ENCODE results near the gene AGAP2.

Gene AGAP2

DNA sequence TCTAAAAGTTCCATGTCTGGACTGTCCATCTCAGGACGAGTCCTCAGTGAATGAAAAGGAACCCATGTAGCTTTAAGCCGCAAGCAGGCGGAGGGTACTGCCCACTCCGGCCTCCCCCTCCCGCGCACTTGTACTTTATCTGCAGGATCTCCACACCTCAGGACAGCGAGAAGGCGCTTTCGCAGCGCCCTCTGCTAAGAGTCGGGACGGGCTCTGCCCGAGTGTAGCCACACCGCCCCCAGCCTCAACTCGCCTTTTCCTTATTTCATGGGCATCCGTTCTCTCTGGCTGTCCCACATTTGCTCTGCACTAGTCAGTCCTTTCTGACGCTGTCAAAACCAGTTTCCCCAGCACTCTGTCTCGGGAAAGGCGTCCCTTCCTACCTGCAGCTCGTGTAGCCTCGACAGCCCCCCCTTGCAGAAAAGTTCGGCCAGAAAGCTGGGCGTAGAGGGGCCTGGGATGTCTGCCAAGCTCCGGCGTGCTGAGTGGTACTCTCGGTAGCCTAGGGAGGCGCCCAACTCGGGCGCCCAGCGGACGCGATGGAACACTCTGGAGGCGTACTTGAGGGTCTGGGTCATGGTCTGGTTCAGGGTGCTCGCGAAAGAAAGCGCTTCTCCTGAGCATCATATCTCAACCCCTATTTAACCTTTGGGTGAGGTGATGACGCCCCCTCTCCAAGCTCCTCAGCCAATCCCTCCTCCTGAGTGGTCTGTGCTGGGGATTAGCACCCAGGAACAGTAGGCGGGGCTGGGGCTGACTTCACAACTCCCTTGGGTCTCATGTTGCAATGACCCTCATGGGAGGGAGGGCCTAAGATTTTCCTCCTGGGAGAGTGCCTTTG is 28.1 kb upstream of the AGAP2 start, which contains the start of gene CYP27B1:
TSS of gene CYP27B1 (minus strand) at position 615 of the 841 bp plus-strand sequence. CDS start at position 578, 37 bp downstream.
- FAIRE-seq, result no peak

DNA sequence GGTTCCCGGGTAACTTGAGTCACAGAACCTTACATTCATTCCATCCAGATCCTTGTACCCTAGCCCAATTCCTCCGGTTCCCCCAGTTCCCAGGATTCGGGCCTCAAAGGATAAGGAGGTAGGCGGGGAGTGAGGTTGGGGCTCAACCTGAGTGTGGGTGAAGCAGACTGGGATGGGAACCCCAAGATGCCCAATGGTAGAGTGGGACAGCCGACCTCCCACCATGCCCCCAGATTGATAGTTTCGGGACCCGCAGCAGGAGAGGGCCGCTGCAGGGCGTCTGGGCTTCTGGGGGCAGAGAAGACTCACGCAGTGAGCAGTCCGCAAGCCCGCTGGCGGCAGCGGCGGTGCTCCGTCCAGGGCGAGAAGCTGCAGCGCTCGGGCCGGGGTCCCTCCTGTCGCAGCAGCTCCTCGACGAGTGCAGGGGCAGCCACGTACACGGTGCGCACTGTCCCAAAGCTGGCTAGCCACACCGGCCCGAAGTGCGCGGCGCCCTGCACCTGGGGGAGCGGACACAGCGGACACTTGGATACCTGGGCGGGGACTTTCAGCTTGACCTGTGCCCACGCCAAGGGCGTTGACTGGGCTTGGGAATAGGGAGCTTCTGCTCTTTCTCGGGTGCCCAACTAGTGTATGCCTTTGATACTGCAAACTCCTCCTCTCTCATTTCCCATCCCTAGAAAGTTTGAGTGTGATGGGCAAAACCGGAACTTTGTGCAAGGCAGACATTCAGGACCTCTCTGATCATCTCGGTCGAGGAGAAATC is 27.3 kb upstream of the AGAP2 start:
- FAIRE-seq, result no peak

DNA sequence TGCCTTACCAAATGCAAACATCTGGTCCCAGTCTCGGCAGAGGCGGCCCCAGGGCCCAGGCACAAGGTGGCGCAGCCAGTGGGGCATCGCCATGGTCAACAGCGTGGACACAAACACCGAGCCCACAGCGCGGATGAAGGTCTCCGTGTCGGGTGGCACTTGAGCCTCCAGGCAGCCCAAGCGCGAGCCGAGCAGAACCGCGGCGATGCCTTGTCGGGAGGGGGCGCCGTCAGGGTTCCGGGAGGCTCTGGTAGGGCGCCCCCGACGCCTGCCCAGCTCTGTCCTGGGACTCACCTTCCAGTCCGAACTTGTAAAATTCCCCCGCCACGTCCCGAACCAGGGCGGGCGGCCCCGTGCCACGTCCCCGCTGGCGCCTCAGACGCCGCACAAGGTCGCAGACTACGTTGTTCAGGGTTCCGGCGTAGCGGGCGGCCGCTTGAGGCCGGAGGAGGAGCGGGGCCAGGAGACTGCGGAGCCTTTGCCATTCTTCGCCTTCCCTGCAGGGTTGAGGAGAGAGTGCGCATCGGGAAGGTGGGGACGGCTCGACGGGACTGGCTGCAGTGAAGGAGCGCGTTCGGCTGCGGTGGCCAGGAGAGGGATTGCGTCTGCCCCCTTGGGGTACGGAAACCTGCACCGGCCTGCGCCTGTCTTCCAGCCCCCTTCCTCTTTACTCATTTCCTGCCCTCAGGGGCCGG is 26.6 kb upstream of the AGAP2 start:
- FAIRE-seq, result no peak

DNA sequence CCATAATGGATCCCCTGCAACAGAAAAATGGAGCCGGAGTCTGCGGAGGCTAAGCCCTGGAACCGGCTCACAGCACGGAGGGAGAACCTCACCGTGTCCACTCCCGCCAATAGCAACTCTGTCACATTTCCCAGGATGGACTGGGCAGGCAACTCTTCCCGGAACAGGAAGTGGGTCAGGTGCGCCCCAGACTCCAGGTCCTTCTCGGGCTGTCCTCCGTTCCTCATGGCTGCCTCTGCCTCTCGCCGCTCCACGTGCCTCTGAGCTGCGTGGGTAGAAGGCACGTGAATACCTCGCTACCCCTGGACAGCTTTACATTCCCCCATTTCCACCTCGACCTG is 26.1 kb upstream of the AGAP2 start:
- FAIRE-seq, result no peak

DNA sequence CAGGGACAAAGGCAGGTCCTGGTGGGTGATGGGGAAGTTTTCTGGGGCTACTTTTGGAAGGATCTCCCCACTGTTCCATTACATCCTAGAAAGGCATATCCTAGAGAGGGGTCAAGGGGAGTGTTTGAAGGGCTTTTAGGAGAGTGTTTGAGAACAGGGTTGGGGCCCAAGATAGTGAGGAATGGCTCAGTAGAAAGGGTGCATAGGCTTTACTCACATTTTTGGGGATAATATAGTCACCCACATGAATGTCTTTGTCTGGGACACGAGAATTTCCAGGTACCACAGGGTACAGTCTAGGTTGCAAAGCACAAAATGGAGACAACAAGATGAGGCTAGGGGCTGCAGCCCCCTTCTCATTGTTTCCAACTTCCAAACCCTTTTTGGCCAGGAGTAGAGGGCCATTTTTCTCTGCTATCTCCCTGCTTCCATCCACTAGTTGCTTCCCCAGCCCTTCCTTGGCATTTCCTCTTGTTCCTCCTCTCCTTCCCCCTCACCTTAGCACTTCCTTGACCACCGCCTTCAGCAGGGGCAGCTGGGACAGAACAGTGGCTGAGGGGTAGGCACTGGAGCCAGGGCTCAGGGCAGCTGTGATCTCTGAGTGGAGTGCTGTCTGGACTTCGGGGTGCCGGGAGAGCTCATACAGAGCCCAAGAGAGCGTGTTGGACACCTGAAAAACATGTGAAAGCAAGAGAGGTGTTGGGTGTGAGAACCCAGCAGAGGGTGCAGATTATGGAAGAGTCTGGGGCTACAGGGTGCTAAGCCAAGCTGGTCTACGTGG is 25.5 kb upstream of the AGAP2 start:
- no peak for FAIRE-seq

DNA sequence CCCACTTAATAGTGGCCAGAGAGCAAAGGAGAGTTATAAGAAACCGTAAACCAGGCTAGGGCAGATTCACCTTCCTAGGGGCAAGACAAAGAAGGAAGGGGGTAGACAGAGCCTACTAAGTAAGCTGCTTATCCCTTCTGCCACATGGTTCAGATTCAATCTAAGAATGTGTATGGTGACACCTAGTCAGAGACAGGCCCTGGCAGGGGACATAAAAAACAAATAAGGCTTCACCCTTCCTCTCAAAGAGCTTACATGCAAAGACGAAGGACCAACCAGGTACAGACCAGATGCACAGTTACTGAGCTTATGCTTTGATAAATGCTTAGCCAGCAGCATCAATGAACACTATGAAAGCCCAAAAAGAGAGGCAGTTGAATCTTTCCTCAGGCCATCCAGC is 23.9 kb upstream of the AGAP2 start:
- no peak for FAIRE-seq

DNA sequence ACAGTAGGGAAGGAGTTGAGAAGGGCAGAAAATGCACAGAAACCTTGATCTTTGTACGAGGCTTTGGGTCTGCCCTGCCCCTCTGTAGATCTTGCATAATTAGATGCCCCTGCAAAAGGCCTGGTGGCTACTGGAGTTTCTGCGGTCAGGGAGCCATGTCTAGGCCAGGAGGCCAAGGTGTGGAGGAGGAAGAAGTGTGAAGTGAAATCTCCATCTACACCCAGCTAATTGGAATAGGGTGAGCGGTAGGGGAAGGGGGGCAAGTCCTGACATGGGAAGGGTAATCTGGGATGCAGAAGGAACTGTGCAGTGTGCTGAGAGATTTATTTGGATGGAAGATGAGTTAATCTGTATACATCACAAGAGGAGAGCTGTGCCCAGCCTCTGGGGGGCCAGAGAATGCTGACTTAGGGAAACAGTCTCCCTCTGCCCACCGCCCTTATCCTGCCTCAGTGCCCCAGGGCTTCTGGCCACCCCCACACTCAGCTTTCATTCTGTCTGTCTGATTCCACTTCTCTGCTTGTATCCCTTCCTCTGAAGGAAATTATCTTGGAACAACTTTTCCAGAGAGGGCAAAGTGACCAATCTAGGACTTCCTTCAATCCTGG is 23.0 kb upstream of the AGAP2 start:
- no peak for FAIRE-seq

DNA sequence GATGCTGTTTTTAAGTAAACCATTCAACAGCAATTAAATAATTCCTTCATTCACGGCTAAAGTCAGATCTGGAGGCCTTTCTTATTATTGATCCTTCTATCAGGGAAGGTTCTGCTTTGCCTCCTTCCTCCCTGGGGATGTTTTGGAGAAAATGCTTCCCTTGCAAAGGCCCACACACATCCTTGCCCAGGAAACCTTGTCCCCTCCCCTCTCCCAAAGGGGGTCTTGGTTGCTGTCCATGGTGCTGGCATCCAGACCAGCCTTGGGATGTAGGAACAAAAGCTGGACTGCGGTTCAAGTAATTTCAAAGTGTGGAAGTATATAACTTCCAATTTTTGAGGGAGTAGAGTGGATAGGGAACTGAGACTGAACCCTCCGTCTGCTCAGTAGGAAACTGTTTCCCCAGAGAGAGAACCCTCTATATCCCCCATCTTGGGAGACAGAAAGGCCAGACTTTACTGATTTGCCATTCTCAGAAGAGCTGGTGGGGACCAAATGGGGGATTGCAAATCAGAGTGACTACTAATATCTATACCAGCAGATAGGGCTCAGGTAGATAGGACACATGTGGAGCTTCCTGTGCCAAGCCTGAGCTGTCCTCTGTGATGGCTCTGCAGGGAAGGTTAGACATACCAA is 21.9 kb upstream of the AGAP2 start:
- no peak for FAIRE-seq

DNA sequence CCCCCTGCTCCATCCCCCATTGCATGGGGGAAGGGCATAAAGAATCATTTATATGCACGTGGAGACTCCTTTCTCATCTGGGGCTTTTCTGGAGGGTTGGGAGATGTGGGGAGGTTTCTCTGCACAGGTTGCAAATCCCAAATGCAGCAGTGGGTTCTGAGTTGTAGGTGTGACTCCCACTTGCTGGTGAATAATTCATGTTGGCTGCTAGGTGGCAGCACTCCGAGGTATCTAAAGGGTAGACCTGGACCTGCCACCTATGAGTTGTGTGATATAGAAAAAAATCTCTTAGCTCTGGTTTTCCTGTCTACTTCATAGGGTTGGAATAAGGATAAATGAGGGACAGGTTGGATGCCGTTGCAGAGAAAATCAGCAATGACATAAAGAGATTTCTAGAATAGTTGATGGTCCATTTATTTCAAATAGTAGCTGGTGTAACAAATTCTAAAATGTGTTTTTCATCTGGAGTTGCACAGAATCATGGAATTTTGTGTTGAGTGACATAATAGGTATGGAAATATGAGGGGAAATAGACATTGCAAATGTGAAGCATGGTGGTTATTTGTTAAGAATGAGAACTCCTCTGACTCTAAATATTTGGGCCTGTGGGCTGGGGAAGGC is 20.9 kb upstream of the AGAP2 start:
- no peak for FAIRE-seq

DNA sequence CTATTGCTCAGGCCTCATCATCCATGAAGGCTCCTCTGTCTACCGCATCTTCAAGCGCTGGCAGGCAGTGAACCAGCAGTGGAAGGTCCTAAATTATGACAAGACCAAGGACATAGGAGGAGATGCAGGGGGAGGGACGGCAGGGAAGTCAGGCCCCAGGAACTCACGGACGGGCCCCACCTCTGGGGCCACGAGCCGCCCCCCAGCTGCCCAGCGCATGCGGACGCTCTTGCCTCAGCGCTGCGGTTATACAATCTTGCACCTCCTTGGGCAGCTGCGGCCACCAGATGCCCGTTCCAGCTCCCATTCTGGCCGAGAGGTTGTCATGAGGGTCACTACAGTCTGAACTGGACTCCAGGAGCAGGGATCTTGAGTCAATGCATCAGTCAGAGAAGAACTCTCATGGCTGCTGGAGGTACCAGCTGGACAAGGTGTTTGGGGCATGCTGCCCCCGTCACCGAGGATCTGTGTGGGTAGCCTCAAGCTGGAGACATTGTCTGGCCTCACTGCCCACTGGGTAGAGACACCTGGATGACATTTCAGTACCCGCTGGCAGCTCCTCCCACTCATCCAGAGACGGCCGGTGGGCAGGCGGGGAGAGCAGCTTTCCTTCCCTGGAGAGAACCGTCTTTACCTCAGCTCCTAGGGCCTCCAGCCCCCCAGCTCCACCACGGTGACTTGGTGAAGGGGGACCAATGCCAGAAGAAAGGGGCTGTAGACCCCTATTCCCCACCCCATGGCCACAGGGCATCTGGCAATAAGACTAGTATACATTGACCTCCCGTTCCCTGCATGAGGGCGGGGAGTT is 20.2 kb upstream of the AGAP2 start:
- no peak for FAIRE-seq

DNA sequence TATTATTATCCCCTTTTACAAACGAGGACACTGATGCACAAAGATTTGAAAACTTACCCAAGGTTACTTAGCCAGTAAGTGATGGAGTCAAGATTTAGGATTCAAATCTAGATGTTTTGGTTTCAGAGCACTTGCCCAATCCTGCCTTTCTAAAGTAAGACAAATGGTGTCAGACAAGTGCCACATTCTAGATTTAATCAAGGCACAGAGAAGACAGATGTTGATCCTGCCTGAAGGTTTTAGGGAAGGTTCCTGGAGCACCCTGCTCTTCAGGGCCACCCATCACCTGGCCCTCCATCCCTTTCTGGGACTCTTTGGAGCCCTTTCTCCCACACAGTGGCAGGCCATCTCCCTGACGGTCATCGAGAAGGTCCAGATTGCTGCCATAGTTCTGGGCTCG is 19.2 kb upstream of the AGAP2 start:
- FAIRE-seq, result no peak

DNA sequence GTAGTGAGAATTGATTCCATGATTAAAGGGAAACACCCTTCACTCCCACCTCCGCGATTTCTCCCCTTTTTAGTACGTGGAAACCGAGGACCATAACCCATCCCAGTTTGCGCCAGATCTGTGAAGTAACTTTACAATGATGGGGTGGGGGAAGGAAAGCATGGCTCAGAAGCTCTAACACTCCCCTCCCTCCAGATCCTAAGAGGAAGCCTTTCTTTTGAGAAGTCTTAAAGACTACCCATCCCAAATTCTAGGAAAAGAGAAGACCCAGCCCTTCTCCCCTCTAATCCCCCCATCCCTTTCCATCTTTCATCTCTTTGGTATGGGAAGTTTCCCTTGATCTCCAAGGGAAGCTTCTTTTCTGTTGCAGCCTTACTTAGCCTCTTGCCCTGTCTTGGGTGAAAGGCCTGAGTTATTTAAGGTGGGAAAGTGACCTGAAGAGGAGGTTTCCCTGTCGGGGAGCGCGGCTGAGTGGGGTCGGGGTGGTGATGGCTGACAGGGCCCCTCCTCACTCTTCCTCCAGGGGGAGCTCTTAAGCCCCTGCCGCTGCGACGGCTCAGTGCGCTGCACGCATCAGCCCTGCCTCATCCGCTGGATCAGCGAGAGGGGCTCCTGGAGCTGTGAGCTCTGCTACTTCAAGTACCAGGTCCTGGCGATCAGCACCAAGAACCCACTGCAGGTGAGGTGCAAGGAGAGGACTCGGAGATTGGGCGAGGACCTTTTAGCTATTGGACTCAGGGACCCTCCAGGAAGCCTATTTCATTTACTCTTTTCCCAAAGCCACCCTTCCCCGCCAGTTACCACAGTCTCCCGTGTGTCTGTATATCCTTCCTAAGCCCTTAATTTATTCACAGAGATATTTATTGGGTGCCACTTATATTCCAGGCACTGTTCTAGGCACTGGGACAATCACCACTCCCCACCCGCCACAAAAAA is 18.1 kb upstream of the AGAP2 start:
- FAIRE-seq, result no peak

DNA sequence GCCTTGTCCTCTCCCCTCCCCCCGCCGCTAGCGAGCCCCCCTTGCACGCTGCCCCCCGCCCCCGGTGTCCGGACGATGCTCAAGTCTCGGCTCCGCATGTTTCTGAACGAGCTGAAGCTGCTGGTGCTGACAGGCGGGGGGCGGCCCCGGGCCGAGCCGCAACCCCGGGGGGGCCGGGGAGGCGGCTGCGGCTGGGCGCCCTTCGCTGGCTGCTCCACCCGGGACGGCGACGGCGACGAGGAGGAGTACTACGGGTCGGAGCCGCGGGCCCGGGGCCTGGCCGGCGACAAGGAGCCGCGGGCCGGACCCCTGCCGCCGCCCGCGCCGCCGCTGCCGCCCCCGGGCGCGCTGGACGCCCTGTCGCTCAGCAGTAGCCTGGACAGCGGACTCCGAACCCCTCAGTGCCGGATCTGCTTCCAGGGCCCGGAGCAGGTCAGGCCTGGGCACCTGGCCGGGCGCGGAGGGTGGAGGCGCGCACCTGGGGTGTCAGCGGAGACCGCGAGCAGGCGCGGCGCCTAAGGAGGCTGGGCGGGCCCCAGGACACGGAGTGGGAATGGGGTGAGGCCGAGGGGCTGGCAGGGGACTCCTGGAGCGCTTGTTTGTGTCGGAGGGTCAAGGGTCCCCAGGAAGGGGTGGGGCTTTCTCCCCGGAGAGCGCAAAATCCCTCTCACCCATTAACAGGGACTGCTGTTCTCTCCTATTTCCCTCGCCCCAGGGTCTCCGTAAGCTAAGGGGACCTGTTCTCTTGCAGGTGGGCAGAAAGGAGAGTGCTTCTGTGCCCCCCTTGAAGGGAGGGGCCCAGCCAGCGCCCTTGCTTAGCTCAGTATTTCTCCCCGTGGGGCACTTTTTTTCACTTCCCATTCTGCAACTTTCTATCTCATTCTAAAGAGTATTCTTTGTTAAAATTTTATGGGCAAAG is 17.2 kb upstream of the AGAP2 start:
- FAIRE-seq, result no peak

DNA sequence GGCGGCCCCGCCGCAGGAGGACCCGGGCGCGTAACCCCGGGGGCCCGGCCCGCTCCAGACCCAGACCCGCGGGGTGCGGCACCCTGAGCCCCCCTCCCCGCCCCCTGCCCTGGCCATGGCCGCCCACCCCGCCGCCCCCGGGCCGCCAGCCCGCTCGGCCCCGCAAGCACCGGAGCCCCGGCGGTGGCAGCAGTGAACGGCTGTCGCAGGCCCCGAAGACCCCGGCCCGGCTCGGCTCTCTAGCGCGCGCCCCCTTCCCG is 16.6 kb upstream of the AGAP2 start:
- no peak for FAIRE-seq

DNA sequence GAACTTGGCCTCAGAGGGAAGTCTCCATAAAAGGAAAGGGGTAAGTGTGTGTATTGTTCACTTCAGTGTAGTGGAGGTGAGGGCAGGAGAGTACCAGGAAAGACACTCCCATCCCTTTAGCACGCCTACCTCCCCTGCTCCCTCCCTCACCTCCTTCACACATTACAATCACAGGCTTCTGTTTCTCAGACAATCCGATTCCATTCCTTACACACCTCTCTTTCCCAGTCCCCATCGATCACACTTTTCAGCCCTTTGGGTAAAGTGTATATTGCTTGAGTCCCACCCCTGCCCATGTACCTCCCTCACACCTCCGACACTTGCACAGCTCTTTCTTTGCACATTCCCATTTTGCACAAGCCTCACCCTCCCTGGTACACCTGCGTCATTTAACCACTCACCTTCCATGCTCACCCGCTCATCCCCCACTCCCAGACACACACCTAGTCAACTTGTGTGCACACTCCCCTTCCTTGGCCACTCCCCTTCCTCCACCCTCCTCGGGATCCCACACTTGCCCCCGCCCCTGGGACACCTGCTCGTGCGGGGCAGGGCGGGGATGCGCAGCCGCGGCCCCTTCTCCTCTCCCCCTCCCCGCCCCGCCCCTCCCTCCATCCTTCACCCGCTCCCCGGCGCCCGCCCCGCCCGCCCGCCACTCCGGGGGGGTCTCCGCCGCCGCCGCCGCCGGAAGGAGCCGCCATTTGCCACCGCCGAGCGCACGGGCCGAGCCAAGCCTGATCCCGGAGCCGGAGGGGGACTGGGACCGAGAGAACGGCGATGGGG is 16.1 kb upstream of the AGAP2 start, which contains the start of gene MARCHF9:
TSS of gene MARCHF9 (plus strand) at position 693 of the 783 bp plus-strand sequence. CDS start 426 bp downstream, outside the sequence.
- FAIRE-seq, result no peak

DNA sequence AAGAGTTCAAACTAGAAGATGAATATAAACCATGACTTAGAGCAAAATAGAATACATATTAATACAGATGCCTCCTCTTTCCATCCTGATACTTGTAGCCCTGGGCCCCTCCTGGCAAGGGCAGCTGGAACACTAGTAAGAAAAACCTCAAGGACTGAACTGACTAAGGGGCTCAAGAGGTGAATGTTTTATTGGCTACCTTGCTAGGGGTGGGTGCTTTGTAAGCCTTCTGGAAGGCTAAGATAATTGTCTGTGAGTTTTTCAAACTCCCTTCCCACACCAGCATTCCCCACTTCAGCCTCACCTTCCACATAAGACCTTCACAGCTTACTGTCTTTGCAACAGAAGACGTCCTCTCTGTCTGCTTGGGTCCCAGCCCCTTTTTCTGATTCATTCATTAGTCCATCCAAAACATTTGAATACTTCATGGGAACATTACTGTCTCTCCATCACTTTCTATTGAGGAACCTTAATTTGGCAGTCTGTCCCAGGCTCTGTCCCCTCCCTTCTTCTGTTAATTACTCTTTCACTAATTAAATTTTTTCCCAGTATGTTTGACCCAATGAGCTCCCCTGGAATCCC is 15.3 kb upstream of the AGAP2 start:
- FAIRE-seq, result no peak

DNA sequence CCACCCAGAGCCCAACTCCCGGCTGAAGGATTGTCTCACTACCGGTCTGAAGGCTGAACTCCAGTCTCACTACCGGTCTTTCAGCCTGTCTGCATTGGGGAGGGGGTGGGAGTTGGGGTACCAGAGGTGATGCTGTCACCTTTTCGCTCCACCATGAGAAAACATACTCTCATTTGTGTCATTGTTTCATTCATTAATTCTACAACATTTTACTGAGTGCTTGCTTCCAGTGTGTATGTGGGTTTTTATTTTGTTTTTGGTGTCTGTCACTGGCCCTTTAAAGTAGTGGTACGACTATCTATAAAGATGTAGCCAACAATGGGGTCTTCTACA is 14.1 kb upstream of the AGAP2 start:
- FAIRE-seq, result no peak

All from TTC549 (cell line).